HG02970 (cell line): ENCODE results near the gene SLC39A11.
"Not testable (repeated sequence)": the region's sequence is repeated elsewhere in the genome, so short reads cannot be mapped to it uniquely, and the experiment has no call there.

ENCODE experiments used
- ATAC-seq: cut with Tn5 transposase; IDR thresholded peaks from one replicate; pipeline ENCODE4 v1.9.1; 2021; ENCODE audit warnings: mild to moderate bottlenecking, moderate library complexity, moderate number of reproducible peaks; ENCODE audit not compliant: unreplicated experiment, low FRiP score

The SLC39A11 gene

DNA sequence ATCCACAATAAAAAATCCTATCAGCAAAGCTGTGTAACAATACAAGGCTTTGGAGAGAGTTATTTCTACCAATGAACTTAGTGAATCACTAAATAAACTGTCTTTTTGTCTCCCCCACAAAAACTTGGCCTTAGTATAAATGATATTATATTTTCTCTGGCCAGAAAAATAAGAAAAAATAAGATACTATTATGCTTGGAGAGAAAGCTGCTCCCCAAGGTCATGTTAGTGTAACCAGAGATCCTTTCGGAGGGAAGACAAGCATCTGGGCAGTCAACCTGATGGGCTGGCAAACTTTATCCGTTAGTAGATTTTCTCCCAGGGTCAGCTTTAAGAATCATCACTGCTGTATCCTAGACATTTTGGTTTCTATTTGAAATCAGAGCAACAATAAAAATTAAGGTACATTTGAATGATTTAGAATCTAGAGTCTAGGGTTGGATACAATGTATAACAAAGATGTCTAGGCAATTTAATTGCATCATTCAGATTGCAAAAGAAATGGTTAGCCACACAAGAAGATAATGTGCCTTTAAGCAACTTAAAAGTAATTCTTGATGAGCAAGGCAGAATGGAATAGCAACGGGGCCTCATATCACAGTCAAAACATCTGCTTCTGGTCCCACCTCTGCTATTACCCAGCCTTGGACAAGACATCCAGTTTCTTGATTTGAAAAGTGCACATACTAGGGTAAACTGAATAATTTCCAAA lies 280.4 kb downstream of the SLC39A11 start:
- ATAC-seq: no peak

DNA sequence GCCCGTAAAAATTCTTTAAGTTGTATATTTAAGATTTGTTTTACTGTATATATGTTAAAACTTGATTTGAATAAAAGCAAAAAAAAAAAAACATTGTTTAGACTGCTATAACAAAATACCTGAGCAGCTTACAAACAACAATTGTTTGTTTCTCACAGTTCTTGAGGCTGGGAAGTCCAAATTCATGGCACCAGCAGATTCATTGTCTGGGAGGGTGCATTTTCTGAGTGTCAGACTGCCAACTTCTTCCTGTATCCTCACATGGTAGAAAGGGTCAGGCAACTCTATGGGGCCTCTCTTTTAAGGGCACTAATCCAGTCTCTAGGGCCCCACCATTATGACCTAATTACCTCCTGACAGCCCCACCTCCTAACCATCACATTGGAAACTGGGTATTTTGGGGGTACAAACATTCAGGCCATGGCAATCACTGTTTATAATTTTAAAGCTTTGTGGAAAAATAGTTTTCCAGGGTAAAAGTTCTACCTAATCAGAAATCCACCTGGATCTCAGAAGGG lies 281.4 kb downstream of the SLC39A11 start:
- no peak for ATAC-seq

DNA sequence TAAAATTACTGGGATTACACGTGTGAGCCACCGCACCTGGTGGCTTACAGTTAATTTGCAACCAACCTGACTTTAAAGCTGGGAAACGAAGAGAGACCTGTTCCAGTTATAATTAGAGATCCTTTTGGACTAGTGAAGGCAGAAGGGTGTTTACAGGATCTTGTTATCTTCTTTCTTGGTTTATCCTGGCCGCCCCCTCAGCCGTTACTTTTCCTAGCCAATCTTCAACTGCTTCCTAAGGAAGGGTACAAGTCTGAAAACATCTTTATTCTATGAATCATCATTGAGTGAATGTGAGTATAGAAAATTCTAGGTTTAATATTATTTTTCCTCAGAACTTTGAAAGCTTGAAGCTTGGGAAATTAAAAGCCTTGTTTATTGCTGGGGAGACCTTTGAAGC lies 286.5 kb downstream of the SLC39A11 start:
- no peak for ATAC-seq

DNA sequence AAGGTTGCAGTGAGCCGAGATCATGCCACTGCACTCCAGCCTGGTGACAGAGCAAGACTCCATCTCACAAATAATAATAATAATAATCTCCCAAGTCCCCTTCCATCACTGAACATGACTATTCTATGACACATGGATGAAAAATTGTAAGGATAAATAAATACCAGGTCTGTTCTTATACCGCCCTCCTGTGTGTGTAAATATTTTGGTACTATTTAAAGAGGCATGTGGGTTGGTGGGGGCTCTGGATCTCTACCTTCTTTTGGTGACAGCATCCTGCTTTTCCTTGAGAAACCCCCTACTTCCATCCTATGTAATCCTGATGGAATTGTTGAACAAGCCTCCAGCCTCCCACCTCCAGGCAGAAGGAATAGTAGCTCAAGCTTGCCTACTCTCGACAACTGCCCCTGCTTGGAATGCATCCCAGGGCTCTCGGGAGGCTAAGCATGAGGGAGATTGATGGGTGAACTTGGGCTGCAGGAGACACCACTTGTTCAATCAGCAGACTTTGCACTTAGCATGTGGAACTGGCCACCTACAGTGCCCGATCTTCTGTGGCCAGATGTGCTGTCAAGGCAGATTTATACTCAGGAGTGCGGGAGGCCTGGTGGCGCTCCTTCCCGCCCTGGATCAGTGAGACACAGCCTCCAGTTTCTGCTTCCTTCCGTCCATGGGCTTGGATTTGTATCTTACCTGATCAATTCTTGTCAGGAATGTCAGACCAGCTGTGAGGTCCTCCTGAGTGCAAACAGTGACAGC lies 287.4 kb downstream of the SLC39A11 start:
- ATAC-seq: no peak

DNA sequence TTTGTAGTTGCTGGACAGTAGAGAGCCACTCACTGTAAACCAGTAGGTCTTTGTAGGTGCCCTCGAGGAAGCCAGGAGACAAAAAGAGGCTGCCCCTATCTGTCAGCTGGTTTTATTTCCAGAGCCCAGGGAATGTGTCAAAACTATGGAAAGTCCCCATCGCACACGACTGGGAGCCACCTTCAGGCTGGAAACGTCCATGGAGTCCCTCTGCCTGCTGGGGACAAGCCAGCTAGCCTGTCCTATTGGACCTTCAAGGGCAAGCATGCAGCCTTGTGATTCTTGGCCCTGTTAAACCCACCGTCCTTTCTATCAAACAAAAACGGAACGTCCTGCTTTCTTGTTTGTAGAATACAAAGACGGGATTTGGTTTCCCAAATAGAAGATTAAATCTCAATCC lies 289.8 kb downstream of the SLC39A11 start:
- ATAC-seq: no peak

DNA sequence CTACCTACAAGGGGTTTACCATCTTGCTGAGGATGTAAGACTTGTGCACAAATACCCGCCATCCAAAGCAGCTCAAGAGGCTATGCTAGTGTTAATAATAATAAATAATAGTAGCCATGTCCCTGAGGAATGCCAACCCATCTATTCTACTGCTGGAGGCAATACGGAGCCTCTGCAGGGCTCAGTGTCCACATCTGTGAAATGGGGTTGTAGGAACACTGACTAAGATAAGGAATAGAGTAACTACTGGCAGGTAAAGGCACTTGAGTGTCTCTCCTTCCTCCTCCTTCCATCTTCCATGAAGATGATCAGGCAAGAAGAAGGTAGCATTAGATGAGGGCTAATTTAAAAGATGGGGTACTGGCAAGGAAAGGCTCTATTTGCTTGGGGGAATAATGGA lies 295.3 kb downstream of the SLC39A11 start:
- no peak for ATAC-seq

DNA sequence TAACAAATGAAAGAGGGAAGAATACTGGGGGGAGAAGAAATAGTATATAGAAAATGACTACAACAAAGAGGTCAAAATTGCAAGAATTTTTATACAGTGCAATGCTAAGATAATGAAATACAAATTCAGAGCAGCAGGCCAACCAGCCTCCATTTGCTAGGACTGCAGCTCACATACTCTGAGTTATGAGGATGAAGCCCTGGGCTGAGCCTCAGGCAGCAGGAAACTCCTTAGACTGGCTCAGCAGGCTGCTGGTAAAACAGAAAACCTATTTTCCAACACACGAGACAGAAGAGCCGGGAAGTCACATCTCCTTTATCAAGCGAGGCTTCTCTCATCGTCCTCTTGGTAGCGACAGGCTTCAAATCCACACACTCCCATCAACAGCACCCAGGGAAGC lies 296.5 kb downstream of the SLC39A11 start:
- ATAC-seq: no peak

DNA sequence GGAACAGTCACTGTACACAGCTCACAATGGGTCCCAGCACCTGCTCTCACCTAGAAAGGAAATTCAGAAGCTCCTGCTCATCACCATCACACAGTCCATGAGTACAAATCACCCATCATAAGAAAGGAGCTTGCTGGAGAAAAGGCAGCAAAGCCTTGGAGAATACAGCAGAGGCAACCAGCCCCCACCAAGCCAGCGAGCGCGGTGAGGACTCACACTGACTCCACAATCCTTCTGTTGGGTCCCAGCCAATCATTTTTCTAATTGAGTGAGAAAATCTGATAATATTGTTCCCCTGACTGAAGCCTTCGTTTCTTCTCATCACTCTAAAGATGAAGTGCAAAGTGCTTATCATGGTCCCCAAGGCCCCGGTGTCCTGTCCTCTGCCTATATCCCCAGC lies 298.3 kb downstream of the SLC39A11 start:
- ATAC-seq: no peak

DNA sequence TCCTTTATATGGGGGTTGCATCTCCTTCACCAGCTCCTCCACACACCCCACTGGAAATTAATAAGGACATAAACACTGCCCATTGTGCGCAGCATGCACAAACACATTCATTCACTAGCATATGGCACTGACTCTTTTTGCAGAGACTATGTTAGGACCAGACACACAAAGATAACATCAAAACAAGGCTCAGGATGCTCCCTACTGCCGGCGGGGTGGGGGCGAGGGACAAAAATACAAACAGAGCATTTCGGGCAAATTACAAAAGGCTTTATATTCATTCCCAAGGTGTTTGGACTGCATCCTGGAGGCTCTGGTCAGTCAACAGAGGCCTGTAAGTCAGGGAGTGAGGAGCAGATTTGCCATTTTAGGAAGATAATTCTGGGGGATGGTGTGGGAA lies 299.7 kb downstream of the SLC39A11 start:
- ATAC-seq: no peak

DNA sequence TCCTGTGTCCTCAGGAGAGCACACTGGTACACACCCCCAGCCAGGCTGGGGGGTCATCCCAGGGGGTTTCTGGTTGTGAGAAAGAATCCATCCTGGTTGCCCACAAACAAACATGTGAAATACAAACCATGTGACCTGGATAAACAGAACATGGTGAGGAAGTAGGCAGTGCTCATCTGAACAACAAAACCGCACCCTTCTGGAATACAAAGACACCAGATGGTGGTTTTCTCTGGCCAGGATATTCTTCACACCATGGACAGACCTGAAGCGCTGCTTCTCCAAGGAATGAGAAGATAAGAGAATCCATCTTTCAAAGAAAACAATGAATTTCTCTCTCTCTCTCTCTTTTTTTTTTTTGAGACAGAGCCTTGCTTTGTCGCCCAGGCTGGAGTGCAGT lies 302.3 kb downstream of the SLC39A11 start:
- no peak for ATAC-seq

DNA sequence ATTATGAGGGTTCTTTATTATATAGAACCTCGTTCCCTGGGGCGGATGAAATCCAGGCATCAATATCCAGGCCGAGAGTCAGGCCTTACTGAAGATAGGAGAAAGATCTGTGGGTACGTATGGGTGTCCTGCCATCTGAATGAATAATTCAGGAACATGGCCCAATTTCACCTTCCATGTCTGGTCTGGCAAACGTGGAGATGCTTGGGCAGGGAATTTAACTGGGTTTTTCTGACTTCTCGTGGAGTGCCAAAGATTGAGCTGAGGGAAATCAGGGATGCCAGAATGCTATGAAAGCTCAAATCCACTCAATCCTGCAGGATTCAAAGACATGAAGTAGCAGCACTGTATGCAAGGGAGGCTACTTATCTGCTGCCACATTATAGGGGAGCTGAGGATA lies 302.8 kb downstream of the SLC39A11 start:
- no peak for ATAC-seq

DNA sequence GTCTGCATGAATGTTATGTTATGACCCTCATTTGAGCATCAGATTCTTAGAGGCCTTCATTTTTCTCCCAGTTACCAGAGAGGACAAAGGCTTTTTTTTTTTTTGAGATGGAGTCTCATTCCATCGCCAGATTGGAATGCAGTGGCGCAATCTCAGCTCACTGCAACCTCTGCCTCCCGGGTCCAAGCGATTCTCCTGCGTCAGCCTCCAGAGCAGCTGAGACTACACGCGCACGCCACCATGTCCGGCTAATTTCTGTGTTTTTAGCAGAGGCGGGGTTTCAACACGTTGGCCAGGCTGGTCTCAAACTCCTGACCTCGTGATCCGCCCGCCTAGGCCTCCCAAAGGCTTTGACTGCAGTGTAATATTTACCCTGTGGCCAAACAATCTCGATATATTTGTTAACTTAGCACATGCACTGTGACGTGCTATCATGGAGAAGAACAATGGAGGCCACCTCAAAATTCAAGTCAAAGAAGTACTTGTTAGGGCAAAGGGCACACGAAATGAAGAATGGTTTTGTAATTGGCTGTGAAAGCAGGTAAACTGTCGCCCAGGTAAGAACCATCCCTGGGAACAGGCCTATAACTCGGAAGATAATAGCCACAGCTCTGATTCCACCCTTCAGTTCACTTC lies 303.4 kb downstream of the SLC39A11 start:
- no peak for ATAC-seq

DNA sequence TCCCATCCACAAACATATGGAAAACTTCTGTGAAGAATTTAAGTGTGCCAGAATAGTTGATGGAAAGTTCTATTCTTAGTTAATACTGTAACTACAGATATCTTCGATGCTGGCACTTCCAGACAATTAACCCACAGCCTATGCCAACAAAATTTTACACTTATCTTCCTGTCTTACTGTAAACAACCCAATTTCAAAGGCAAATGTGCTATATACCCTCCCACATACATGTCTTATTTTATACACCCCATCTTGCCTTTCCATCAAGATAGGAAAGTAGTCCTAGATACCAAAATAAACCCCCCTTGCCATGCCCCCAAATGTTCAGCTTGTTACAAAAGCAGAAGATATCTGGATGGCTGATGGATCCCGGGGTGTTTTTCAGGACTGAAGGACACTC lies 306.3 kb downstream of the SLC39A11 start:
- ATAC-seq: no peak

DNA sequence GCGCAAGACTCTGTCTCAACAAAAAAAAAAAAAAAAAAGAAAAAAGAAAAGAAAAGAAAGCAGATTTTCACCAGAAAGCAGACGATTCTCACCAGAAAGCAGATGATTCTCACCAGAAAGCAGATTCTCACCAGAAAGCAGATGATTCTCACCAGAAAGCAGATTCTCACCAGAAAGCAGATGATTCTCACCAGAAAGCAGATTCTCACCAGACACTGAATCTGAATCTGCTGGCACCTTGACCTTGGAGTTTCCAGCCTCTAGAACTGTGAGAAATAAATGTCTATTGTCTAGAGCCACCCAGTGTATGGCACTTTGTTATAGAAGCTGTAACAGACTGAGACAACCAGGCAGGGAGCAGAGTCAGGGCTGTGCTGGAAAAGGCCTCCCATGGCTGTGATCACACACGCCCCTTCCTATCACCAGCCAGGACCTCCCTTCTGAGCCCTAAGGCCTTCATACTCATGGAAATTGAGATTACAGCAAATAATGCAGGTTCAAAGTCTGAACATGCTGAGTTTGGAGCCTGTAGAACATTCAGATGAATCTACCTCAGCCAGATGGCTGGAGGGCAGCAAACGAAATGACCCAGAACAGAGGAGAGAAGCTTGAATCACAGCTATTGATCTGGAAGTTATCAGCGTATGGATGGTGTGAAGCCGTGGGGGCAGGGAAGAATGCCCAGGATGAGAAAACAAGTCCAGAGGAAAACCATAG lies 309.3 kb downstream of the SLC39A11 start:
- ATAC-seq: no peak

DNA sequence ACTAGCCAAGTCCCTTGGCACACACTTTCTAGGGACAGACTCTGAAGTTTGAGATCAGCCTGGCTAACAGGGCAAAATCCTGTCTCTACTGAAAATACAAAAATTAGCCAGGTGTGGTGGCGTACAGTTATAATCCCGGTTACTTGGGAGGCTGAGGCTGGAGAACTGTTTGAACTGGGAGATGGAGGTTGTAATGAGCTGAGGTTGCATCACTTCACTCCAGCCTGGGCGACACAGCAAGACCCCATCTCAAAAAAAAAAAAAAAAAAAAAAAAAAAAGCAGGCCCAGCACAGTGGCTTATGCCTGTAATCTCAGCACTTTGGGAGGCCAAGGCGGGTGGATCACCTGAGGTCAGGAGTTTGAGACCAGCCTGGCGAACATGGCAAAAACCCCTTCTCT lies 310.1 kb downstream of the SLC39A11 start:
- ATAC-seq: not testable (repeated sequence)

DNA sequence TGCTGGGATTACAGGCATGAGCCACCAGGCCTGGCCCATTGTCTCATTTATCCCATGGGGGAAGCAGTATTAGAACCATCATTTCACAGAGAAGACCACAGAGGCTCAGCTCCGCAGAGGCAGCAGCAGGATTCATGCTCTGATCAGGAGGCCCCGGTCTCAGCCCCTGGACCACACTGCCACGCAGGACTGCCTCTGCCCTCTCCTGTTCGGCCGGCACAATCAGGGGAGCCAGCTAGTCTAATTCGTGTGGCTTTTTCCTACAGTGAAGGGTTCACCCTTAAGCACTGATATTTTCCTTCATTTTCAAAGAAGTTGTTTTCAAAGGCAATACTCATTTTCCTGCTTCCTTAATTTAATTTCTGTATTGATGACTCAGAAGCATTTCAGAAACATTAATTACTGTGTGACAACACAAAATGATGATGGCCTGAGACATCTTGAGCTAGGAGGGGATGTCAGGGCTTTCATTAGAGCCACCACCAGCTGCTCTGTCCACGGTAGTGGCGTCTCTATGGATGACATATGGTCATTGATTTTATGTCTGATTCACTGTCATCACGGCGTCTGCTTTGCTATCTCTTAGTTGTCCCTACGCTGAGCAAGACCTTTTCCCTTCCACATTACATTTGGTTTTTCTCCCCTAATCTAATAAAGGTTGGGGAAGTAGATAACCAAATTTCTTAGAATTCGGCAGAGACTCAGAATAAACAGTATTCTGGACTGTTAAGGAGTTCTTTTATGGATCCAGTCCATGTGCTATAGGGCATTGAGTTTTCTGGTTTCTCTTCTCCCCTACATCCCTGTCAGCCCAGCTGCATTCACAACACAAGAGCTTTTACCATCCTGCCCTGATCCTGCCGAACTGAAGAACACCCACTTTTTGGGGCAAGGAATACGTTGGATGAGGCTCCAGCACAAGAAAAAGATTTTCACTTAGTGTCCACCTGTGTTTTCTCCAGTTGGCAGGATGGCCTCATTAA lies 314.0 kb downstream of the SLC39A11 start:
- no peak for ATAC-seq

DNA sequence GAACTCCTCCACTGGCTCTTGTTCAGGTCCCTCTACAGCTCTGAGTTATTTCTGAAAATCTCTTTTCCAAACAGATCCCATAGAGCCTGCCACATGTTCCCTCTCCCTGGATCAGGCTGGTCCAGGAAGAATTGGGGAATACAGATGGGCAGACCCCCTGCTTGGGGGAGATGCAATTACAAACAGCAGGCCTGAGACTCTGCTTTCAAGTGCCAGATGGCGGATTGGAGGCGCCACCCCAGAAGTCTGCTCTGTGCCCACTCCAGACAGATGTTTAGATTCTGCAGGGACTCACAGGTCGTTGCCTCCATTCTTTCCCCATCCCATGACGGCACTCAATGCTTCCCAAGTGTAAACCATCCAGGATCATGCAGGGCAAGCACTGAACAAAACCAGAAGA lies 316.6 kb downstream of the SLC39A11 start:
- no peak for ATAC-seq

DNA sequence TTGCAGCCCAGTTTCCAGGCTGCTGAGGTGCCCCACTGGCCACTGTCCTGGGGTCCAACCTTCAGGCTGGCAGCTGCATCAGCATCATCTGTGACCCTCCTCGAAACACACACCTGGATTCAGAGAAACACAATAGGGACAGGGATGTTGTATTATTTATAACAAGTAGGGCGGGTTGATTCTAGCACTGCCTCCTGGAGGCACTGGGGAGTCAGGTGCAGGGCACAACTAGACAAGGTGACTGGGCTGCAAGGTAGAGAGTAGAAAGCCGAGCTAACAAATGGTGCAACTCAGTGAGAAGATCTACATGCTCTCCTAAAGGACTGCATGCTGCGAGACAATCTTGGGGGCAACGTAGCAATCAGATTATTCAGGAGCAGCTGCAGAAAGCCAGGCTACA lies 317.3 kb downstream of the SLC39A11 start:
- no peak for ATAC-seq

DNA sequence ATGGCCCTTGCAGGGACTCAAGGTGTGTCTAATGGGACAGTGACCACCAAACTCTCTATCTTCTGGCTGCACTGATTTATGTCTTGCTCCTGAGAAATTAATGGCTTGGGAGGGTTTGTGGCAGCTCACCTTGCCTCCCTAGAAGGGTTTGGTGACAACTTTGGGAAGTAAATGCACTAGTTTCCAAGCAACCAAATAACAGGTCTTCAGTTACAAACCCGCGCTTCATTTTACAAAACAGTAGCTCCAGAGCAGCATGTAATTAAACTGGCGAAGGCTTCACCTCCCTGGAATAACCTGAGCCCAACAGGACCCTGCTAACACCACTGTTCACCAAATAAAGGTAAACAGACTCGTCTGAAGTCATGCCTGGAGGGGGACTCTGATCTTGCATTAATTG lies 318.3 kb downstream of the SLC39A11 start:
- no peak for ATAC-seq

DNA sequence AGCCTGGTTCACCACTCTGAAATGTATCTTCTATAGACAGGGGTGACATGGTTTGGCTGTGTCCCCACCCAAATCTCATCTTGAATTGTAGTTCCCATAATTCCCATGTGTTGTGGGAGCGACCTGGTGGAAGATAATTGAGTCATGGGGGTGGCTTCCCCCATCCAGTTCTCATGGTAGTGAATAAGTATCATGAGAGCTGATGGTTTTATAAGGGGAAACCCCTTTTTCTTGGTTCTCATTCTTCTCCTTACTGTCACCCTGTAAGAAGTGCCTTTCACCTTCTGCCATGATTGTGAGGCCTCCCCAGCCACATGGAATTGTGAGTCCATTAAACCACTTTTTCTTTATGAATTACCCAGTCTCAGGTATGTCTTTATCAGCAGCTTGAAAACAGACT lies 319.3 kb downstream of the SLC39A11 start:
- not testable (repeated sequence) for ATAC-seq
